K562 (cell line): ENCODE measurements around the gene HMGN1. TPM values are rescaled to one million over a fixed set of nuclear protein-coding genes. Genes with fewer than 3 reads are reported as not detected.

Experiments
- BACH1 ChIP-seq: fragments of 200-800 bp; sonication (Bioruptor generic); IDR thresholded peaks from 2 replicates; pipeline ENCODE4 v1.6.1; 2016; ENCODE audit warnings: missing genetic modification characterization, missing compliant biosample characterization
- CCAR2 ChIP-seq: fragments of 200-400 bp; formaldehyde crosslinking; IDR thresholded peaks from 2 replicates; pipeline ENCODE4 v1.6.1; 2017; ENCODE audit warnings: mild to moderate bottlenecking, low read depth, low read length
- CLOCK ChIP-seq: fragments of 250-450 bp; sonication (Bioruptor Pico); IDR thresholded peaks from 2 replicates; pipeline ENCODE4 v1.4.0; 2020; ENCODE audit warnings: mild to moderate bottlenecking, moderate library complexity, borderline replicate concordance
- ELF2 ChIP-seq: fragments of 250-450 bp; sonication (Bioruptor Pico); IDR thresholded peaks from 2 replicates; pipeline ENCODE4 v1.5.0; 2021; ENCODE audit warnings: mild to moderate bottlenecking
- EZH2 ChIP-seq: IDR thresholded peaks from 2 replicates; pipeline ENCODE4 v1.6.1; 2012; ENCODE audit warnings: low read depth, mild to moderate bottlenecking, inconsistent platforms, low read length, borderline replicate concordance
- FOSL1 ChIP-seq: fragments of 200-800 bp; sonication (Bioruptor generic); conservative IDR thresholded peaks from 2 replicates; pipeline ENCODE4 v1.6.1; 2016; ENCODE audit warnings: missing genetic modification characterization, missing compliant biosample characterization
- GABPB2 ChIP-seq: fragments of 250-450 bp; sonication (Bioruptor Pico); conservative IDR thresholded peaks from 2 replicates; pipeline ENCODE4 v1.5.1; 2021; ENCODE audit warnings: mild to moderate bottlenecking
- ILF3 ChIP-seq: fragments of 450-650 bp; IDR thresholded peaks from 2 replicates; pipeline ENCODE4 v1.6.1; 2018; ENCODE audit warnings: antibody characterized with exemption, mild to moderate bottlenecking, moderate library complexity, borderline replicate concordance
- MYBL2 ChIP-seq, 2 experiments: fragments of 450-650 bp in 1 of 2; sonication (generic) in 1 of 2; formaldehyde crosslinking in 1 of 2; IDR thresholded peaks; 2 replicates each; pipeline versions ENCODE4 v1.6.1 to v1.8.1; 2017 to 2022; ENCODE audit warnings: borderline replicate concordance in 1 of 2, inconsistent platforms in 1 of 2, low read depth in 1 of 2, mild to moderate bottlenecking in 1 of 2, missing genetic modification reagents in 1 of 2, moderate library complexity in 1 of 2
- NCOA1 ChIP-seq: fragments of 450-650 bp; IDR thresholded peaks from 2 replicates; pipeline ENCODE4 v1.6.1; 2016; ENCODE audit warnings: low read depth
- PBX2 ChIP-seq, 2 experiments: IDR thresholded peaks in 1 of 2; conservative IDR thresholded peaks in 1 of 2; 2 replicates each; pipeline ENCODE4 v1.6.1; 2016; ENCODE audit warnings: low read depth in 2 of 2, mild to moderate bottlenecking in 1 of 2, missing compliant biosample characterization in 1 of 2, missing genetic modification characterization in 1 of 2, moderate library complexity in 1 of 2
- SMAD3 ChIP-seq: fragments of 450-650 bp; formaldehyde crosslinking; conservative IDR thresholded peaks from 2 replicates; pipeline ENCODE4 v1.4.0; 2020; ENCODE audit warnings: mild to moderate bottlenecking
- SMARCE1 ChIP-seq: fragments of 450-650 bp; IDR thresholded peaks from 2 replicates; pipeline ENCODE4 v1.7.1; 2016; ENCODE audit warnings: mild to moderate bottlenecking
- ZFP1 ChIP-seq: fragments of 450-650 bp; formaldehyde crosslinking; IDR thresholded peaks from 2 replicates; pipeline ENCODE4 v1.4.0; 2020; ENCODE audit warnings: mild to moderate bottlenecking, mixed read lengths
- ZNF24 ChIP-seq: fragments of 450-650 bp; IDR thresholded peaks from 2 replicates; pipeline ENCODE4 v1.6.1; 2016
- ZNF253 ChIP-seq: fragments of 250-450 bp; sonication (Bioruptor Pico); conservative IDR thresholded peaks from 2 replicates; pipeline ENCODE4 v1.6.1; 2021; ENCODE audit warnings: mild to moderate bottlenecking
- polyA plus RNA-seq, 8 experiments: library from polyadenylated mRNA; depleted of rRNA in 4 of 8; stranded (reverse) in 5 of 8; unstranded in 3 of 8; fragments of >200 nt; fragmentation: Nextera tagmentation in 2 of 8; fragmentation: Illumina TruSeq in 1 of 8; extraction: Ambion mirVana in 2 of 8; extraction: Trizol in 1 of 8; gene quantifications; 2 replicates each; pipeline versions ENCODE4 v1.2.1 to v1.2.3, GENCODE V29; 2011 to 2014; ENCODE audit warnings: inconsistent platforms in 1 of 8, missing spikeins in 1 of 8
- total RNA-seq, 7 experiments: library from RNA; depleted of rRNA in 6 of 7; stranded (reverse); fragments of >200 nt in 6 of 7; fragmentation: Illumina TruSeq in 2 of 7; extraction: Trizol in 2 of 7; gene quantifications; 2 replicates each; pipeline versions ENCODE4 v1.2.1 to v1.2.3, GENCODE V29; 2011 to 2021; ENCODE audit warnings: low replicate concordance in 1 of 7
- TF ChIP-seq, protein P1 (sequence below): fragments of 450-650 bp; formaldehyde crosslinking; IDR thresholded peaks from 2 replicates; pipeline ENCODE4 v1.4.0; 2022; ENCODE audit warnings: missing genetic modification characterization
- TF ChIP-seq, protein P2 (sequence below): sonication (generic); formaldehyde crosslinking; IDR thresholded peaks from 2 replicates; pipeline ENCODE4 v1.8.0; 2022; ENCODE audit warnings: mild to moderate bottlenecking, missing genetic modification reagents

The HMGN1 gene
- total and polyA plus RNA-seq, 9 of the 15 experiments (the other 6 are each of a cell fraction or from before 2014, with no cell fraction given): 124 to 626 (median 498) TPM

DNA sequence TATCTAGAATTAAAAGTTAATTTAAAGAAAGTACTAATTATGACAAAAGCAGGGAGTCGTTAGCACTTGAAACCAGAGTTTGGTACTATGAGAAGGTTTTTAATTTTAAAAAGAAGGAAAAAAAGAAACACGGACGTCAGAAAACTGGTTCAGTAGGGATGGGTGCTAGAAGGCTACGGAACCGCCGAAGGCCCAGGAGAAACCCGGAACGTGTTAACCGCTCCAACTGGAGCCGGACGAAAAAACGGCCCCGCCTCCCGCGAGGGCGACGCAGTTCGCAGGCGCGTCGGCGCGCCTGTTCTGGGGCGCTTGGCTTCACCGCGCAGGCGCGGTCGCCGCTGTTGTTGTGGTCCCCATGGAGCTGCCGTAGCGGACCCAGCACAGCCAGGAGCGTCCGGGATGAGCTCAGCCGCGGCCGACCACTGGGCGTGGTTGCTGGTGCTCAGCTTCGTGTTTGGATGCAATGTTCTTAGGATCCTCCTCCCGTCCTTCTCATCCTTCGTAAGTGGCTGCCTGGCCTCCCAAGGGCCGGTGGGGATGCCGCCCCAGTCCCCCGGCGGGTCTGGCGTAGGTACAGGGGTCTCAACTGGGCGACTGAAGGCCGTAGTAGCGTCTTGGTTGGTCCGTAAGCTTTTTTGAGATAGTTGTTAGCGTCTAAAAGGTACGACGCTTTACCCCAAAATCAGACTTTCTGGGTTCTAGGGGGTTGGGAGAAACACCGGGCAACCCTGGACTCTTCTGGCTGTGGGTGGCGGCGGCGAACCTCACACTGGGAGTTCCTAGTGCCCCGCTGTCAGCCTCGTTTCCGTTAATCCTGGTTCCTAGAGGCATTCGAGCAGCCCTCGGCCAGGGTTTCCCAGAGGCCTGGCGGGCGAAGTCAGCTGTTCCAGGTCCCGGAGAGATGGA lies 31.4 kb upstream of the HMGN1 start (continued):
- TF ChIP-seq SMARCE1: no peak
- TF ChIP-seq ZFP1 (CRISPR knock-in tag): no peak
- no peak for TF ChIP-seq GABPB2
- no peak for TF ChIP-seq EZH2
- TF ChIP-seq FOSL1 (tag): 0 out of 2 replicates have a peak, but pooled peaks have one; percentile 22
- no peak for TF ChIP-seq CCAR2
- no peak for TF ChIP-seq ELF2 (CRISPR knock-in tag)
- no peak for TF ChIP-seq NCOA1
- no peak for TF ChIP-seq ILF3
- no peak for TF ChIP-seq ZNF24
- TF ChIP-seq PBX2 (CRISPR knock-in tag; IDR thresholded peaks at IDR 0.05; ENCODE audit: low read depth): no peak
- no peak for TF ChIP-seq PBX2 (tag; conservative IDR thresholded peaks at IDR 0.05; ENCODE audit: low read depth)
- TF ChIP-seq ZNF253 (CRISPR knock-in tag): no peak
- no peak for TF ChIP-seq CLOCK
- TF ChIP-seq, protein P1, sequence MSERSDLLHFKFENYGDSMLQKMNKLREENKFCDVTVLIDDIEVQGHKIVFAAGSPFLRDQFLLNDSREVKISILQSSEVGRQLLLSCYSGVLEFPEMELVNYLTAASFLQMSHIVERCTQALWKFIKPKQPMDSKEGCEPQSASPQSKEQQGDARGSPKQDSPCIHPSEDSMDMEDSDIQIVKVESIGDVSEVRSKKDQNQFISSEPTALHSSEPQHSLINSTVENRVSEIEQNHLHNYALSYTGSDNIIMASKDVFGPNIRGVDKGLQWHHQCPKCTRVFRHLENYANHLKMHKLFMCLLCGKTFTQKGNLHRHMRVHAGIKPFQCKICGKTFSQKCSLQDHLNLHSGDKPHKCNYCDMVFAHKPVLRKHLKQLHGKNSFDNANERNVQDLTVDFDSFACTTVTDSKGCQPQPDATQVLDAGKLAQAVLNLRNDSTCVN (CRISPR knock-in tag): no peak
- no peak for TF ChIP-seq MYBL2 (IDR thresholded peaks at IDR 0.05; ENCODE audit: low read depth)
- no peak for TF ChIP-seq MYBL2 (CRISPR knock-in tag; IDR thresholded peaks at IDR 0.05; ENCODE audit: borderline replicate concordance)
- TF ChIP-seq SMAD3 (CRISPR knock-in tag): no peak
- TF ChIP-seq BACH1 (tag): no peak
- TF ChIP-seq, protein P2, sequence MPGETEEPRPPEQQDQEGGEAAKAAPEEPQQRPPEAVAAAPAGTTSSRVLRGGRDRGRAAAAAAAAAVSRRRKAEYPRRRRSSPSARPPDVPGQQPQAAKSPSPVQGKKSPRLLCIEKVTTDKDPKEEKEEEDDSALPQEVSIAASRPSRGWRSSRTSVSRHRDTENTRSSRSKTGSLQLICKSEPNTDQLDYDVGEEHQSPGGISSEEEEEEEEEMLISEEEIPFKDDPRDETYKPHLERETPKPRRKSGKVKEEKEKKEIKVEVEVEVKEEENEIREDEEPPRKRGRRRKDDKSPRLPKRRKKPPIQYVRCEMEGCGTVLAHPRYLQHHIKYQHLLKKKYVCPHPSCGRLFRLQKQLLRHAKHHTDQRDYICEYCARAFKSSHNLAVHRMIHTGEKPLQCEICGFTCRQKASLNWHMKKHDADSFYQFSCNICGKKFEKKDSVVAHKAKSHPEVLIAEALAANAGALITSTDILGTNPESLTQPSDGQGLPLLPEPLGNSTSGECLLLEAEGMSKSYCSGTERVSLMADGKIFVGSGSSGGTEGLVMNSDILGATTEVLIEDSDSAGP (CRISPR knock-in tag): no peak
